Measurements from ENCODE around the gene ARHGEF28.

GRCh38 chr5:73740274-73740790 lies 114.3 kb downstream of the ARHGEF28 start:
- TF ChIP-seq, protein P1, sequence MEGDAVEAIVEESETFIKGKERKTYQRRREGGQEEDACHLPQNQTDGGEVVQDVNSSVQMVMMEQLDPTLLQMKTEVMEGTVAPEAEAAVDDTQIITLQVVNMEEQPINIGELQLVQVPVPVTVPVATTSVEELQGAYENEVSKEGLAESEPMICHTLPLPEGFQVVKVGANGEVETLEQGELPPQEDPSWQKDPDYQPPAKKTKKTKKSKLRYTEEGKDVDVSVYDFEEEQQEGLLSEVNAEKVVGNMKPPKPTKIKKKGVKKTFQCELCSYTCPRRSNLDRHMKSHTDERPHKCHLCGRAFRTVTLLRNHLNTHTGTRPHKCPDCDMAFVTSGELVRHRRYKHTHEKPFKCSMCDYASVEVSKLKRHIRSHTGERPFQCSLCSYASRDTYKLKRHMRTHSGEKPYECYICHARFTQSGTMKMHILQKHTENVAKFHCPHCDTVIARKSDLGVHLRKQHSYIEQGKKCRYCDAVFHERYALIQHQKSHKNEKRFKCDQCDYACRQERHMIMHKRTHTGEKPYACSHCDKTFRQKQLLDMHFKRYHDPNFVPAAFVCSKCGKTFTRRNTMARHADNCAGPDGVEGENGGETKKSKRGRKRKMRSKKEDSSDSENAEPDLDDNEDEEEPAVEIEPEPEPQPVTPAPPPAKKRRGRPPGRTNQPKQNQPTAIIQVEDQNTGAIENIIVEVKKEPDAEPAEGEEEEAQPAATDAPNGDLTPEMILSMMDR (IDR thresholded peaks at IDR 0.05) = no peak
- no peak for TF ChIP-seq EZH2 (IDR thresholded peaks at IDR 0.05; ENCODE audit: borderline replicate concordance, insufficient read depth, low read depth, low read length, poor library complexity, severe bottlenecking)

All from B cell (primary cell).